Amniotic stem cell (primary cell): ENCODE measurements around the gene CD207.
"Not testable (repeated sequence)": the region's sequence is repeated elsewhere in the genome, so short reads cannot be mapped to it uniquely, and the experiment has no call there.

Source experiments
- DNase-seq: peaks from one replicate; lab custom pipeline; 2025; lab: John Stamatoyannopoulos, UW

The CD207 gene

GRCh38 chr2:70835643-70836042 lies at the start of gene CD207:
Gene CD207, minus strand, starts transcription at chr2:70835816. Its CDS starts 40 bp downstream, at chr2:70835776.
- no peak for DNase-seq

GRCh38 chr2:70878543-70878942 lies 42.9 kb upstream of the CD207 start:
- DNase-seq, result not testable (repeated sequence)

GRCh38 chr2:70876138-70876537 lies 40.5 kb upstream of the CD207 start:
- not testable (repeated sequence) for DNase-seq

- no peak for DNase-seq
Measured at GRCh38 chr2:70873541-70873940, 37.9 kb upstream of the CD207 start.

- DNase-seq, result peak; percentile 11
Measured at GRCh38 chr2:70871398-70872211, 36.0 kb upstream of the CD207 start.

GRCh38 chr2:70870790-70871189 lies 35.2 kb upstream of the CD207 start:
- no peak for DNase-seq

GRCh38 chr2:70868970-70869369 lies 33.4 kb upstream of the CD207 start:
- DNase-seq, result no peak

GRCh38 chr2:70861777-70862625 lies 26.4 kb upstream of the CD207 start:
- peak; percentile 47 for DNase-seq

- no peak for DNase-seq
Measured at GRCh38 chr2:70855667-70856066, 20.1 kb upstream of the CD207 start.

GRCh38 chr2:70854411-70854810 lies 18.8 kb upstream of the CD207 start:
- DNase-seq, result no peak

GRCh38 chr2:70852824-70853223 lies 17.2 kb upstream of the CD207 start:
- DNase-seq, result no peak

- DNase-seq, result no peak
Measured at GRCh38 chr2:70851704-70852103, 16.1 kb upstream of the CD207 start.

- DNase-seq, result no peak
Measured at GRCh38 chr2:70850925-70851324, 15.3 kb upstream of the CD207 start.

- no peak for DNase-seq
Measured at GRCh38 chr2:70842401-70842800, 6.8 kb upstream of the CD207 start.

- no peak for DNase-seq
Measured at GRCh38 chr2:70837980-70838925, 2.6 kb upstream of the CD207 start.

GRCh38 chr2:70834881-70835280 lies 735 bp downstream of the CD207 start:
- DNase-seq, result no peak

GRCh38 chr2:70834106-70834505 lies 1.5 kb downstream of the CD207 start:
- DNase-seq, result no peak

GRCh38 chr2:70833246-70833645 lies 2.4 kb downstream of the CD207 start:
- DNase-seq, result no peak

GRCh38 chr2:70832386-70832785 lies 3.2 kb downstream of the CD207 start:
- DNase-seq, result no peak

GRCh38 chr2:70831861-70832260 lies 3.8 kb downstream of the CD207 start:
- DNase-seq, result no peak

- no peak for DNase-seq
Measured at GRCh38 chr2:70830366-70830765, 5.2 kb downstream of the CD207 start.

GRCh38 chr2:70829916-70830315 lies 5.7 kb downstream of the CD207 start:
- DNase-seq, result no peak
